GM18517 (cell line): ENCODE data around the gene GAREM1.
"Not testable (repeated sequence)": the region's sequence is repeated elsewhere in the genome, so short reads cannot be mapped to it uniquely, and the experiment has no call there.

ENCODE experiments used
- ATAC-seq: cut with Tn5 transposase; IDR thresholded peaks from one replicate; pipeline ENCODE4 v1.9.1; 2021; ENCODE audit warnings: mild to moderate bottlenecking, moderate library complexity; ENCODE audit not compliant: unreplicated experiment

Gene GAREM1

GRCh38 chr18:32264401-32264800, 206.3 kb downstream of the GAREM1 start:
- no peak for ATAC-seq

GRCh38 chr18:32262092-32262491, 208.6 kb downstream of the GAREM1 start:
- no peak for ATAC-seq

GRCh38 chr18:32261003-32261402, 209.7 kb downstream of the GAREM1 start:
- ATAC-seq, result no peak

GRCh38 chr18:32259553-32259952, 211.1 kb downstream of the GAREM1 start:
- no peak for ATAC-seq

GRCh38 chr18:32258558-32259204, 212.0 kb downstream of the GAREM1 start:
- ATAC-seq, result no peak

- no peak for ATAC-seq
These were observed 212.5 kb downstream of the GAREM1 start for GRCh38 chr18:32258148-32258547.

GRCh38 chr18:32257084-32257785, 213.4 kb downstream of the GAREM1 start:
- no peak for ATAC-seq

GRCh38 chr18:32255570-32255969, 215.1 kb downstream of the GAREM1 start:
- no peak for ATAC-seq

GRCh38 chr18:32252141-32252860, 218.4 kb downstream of the GAREM1 start:
- no peak for ATAC-seq

- no peak for ATAC-seq
These were observed 219.2 kb downstream of the GAREM1 start for GRCh38 chr18:32251466-32251865.

GRCh38 chr18:32249147-32249929, 221.3 kb downstream of the GAREM1 start:
- ATAC-seq, result no peak

GRCh38 chr18:32244881-32245280, 225.8 kb downstream of the GAREM1 start:
- no peak for ATAC-seq

- no peak for ATAC-seq
These were observed 227.3 kb downstream of the GAREM1 start for GRCh38 chr18:32243358-32243757.

GRCh38 chr18:32242395-32242794, 228.3 kb downstream of the GAREM1 start:
- no peak for ATAC-seq

GRCh38 chr18:32238635-32239268, 231.9 kb downstream of the GAREM1 start:
- ATAC-seq, result no peak

- ATAC-seq, result no peak
These were observed 233.6 kb downstream of the GAREM1 start for GRCh38 chr18:32237049-32237448.

GRCh38 chr18:32233348-32233747, 237.3 kb downstream of the GAREM1 start:
- not testable (repeated sequence) for ATAC-seq

GRCh38 chr18:32219431-32220018, 251.2 kb downstream of the GAREM1 start:
- ATAC-seq, result no peak

GRCh38 chr18:32216390-32216789, 254.3 kb downstream of the GAREM1 start:
- no peak for ATAC-seq

GRCh38 chr18:32213693-32214092, 257.0 kb downstream of the GAREM1 start:
- ATAC-seq, result no peak
